Keratinocyte (primary cell): ENCODE measurements around the gene PIP4K2A. TPM values are rescaled to one million over a fixed set of nuclear protein-coding genes. Genes with fewer than 3 reads are reported as not detected.

Experiments used
- DNase-seq: peaks from one replicate; pipeline ENCODE4 v3.0.0-alpha.2; 2011; ENCODE audit warnings: low read depth, missing footprints, low spot score
- FAIRE-seq: peaks from 2 replicates; lab custom pipeline; 2011; peaks lifted over from hg19 to GRCh38; lab: Jason Lieb, UNC
- H2AFZ ChIP-seq: 2 replicates; pipeline ENCODE4 v1.6.0; 2012; ENCODE audit warnings: low read length, control low read depth, inconsistent platforms; ENCODE audit not compliant: control insufficient read depth
- H3K27ac ChIP-seq: 2 replicates; pipeline ENCODE4 v1.5.1; 2011; ENCODE audit warnings: low read length; ENCODE audit not compliant: control insufficient read depth, insufficient read depth
- H3K27me3 ChIP-seq: 3 replicates; pipeline ENCODE4 v1.6.0; 2011; ENCODE audit warnings: low read length; ENCODE audit not compliant: control insufficient read depth, insufficient read depth; ENCODE audit errors: extremely low read depth
- H3K36me3 ChIP-seq, 2 experiments: 2 replicates in 1 of 2; 3 replicates in 1 of 2; pipeline ENCODE4 v1.5.1; 2011; ENCODE audit warnings: low read length in 2 of 2, mild to moderate bottlenecking in 1 of 2; ENCODE audit not compliant: control insufficient read depth in 2 of 2, insufficient read depth in 2 of 2; ENCODE audit errors: extremely low read depth in 1 of 2
- H3K4me1 ChIP-seq: 3 replicates; pipeline ENCODE4 v1.5.1; 2011; ENCODE audit warnings: low read length; ENCODE audit not compliant: control insufficient read depth, insufficient read depth; ENCODE audit errors: extremely low read depth
- H3K4me2 ChIP-seq: 3 replicates; pipeline ENCODE4 v1.6.0; 2011; ENCODE audit warnings: low read depth, low read length; ENCODE audit not compliant: control insufficient read depth, insufficient read depth; ENCODE audit errors: extremely low read depth
- H3K4me3 ChIP-seq, 3 experiments: fragments of 200-600 bp in 1 of 3; sonication (generic) in 1 of 3; 2 replicates in 2 of 3; 3 replicates in 1 of 3; pipeline ENCODE4 v1.5.1; 2011 to 2016; ENCODE audit warnings: low read length in 3 of 3, mild to moderate bottlenecking in 3 of 3, control low read depth in 2 of 3, inconsistent platforms in 1 of 3, low read depth in 1 of 3, mixed read lengths in 1 of 3, mixed run types in 1 of 3, moderate library complexity in 1 of 3; ENCODE audit not compliant: control insufficient read depth in 2 of 3, insufficient read depth in 2 of 3; ENCODE audit errors: extremely low read depth in 1 of 3
- H3K79me2 ChIP-seq: 2 replicates; pipeline ENCODE4 v1.6.0; 2012; ENCODE audit warnings: low read length; ENCODE audit not compliant: control insufficient read depth, insufficient read depth
- H3K9ac ChIP-seq: 3 replicates; pipeline ENCODE4 v1.6.0; 2011; ENCODE audit warnings: low read length; ENCODE audit not compliant: control insufficient read depth, insufficient read depth; ENCODE audit errors: extremely low read depth
- H3K9me1 ChIP-seq: 3 replicates; pipeline ENCODE4 v1.6.0; 2011; ENCODE audit warnings: low read length; ENCODE audit not compliant: control insufficient read depth, insufficient read depth; ENCODE audit errors: extremely low read depth
- H3K9me3 ChIP-seq: 2 replicates; pipeline ENCODE4 v1.5.1; 2012; ENCODE audit warnings: low read depth, low read length; ENCODE audit not compliant: control insufficient read depth
- H4K20me1 ChIP-seq: 3 replicates; pipeline ENCODE4 v1.6.0; 2011; ENCODE audit warnings: low read length; ENCODE audit not compliant: control insufficient read depth, insufficient read depth; ENCODE audit errors: extremely low read depth
- CTCF ChIP-seq, 3 experiments: IDR thresholded peaks in 1 of 3; conservative IDR thresholded peaks in 1 of 3; optimal IDR thresholded peaks in 1 of 3; 2 replicates in 2 of 3; 3 replicates in 1 of 3; pipeline versions ENCODE3 to v1.5.1; 2011; ENCODE audit warnings: low read length in 3 of 3, mild to moderate bottlenecking in 3 of 3, moderate library complexity in 2 of 3, control low read depth in 1 of 3, inconsistent platforms in 1 of 3; ENCODE audit not compliant: insufficient read depth in 2 of 3; ENCODE audit errors: extremely low read depth in 1 of 3
- EZH2 ChIP-seq: IDR thresholded peaks from one replicate; pipeline ENCODE4 v1.6.1; 2012; ENCODE audit warnings: inconsistent platforms, mild to moderate bottlenecking, low read length, moderate library complexity
- dilution Hi-C: fragments of 300-500 bp; cut with MboI; formaldehyde crosslinking; loops from one replicate; pipeline ENCODE4 v1.7.0; 2020; ENCODE audit warnings: low sequenced_read_pairs; ENCODE audit not compliant: extremely low pct_ligation_motif_present
- polyA plus RNA-seq, 5 experiments: library from polyadenylated mRNA; depleted of rRNA in 3 of 5; stranded (reverse) in 3 of 5; stranded (forward) in 1 of 5; unstranded in 1 of 5; fragments of >200 nt; gene quantifications; 1 replicate in 1 of 5; 2 replicates in 3 of 5; 3 replicates in 1 of 5; pipeline versions ENCODE4 v1.2.1 to v1.2.3, GENCODE V29; 2011 to 2012; ENCODE audit warnings: missing spikeins in 2 of 5, low read depth in 1 of 5, low replicate concordance in 1 of 5

The PIP4K2A gene
- polyA plus RNA-seq, 1 donor (not counting 4 experiments of a cell fraction or from before 2014, with no cell fraction given): 15.5 TPM

GRCh38 chr10:22646388-22646853 lies 68.0 kb downstream of the PIP4K2A start:
- Histone ChIP-seq H4K20me1 (no peaks in the 10 kb centered on the region), H2AFZ (no peak overlapping the region), H3K4me3 (no peak overlapping the region), H3K9me1 (no peaks in the 10 kb centered on the region), H3K9ac (no peak overlapping the region), H3K79me2 (peaks cover 2% of the 10 kb centered on the region), H3K4me1 (peaks cover 18% of the 10 kb centered on the region), H3K4me2 (no peak overlapping the region), H3K36me3 (no peaks in the 10 kb centered on the region), H3K27ac (no peak overlapping the region), H3K9me3 (no peaks in the 10 kb centered on the region), H3K27me3 (no peaks in the 10 kb centered on the region)
- no peak for DNase-seq
- TF ChIP-seq CTCF (optimal IDR thresholded peaks at IDR 0.05 in 1 of 3, IDR thresholded peaks at IDR 0.05 in 1 of 3, conservative IDR thresholded peaks at IDR 0.05 in 1 of 3; ENCODE audit: extremely low read depth in 1 of 3, insufficient read depth in 2 of 3, low read length in 3 of 3): no peak
- TF ChIP-seq EZH2: no peak
- dilution Hi-C loops: no loop called here
- FAIRE-seq: no peak

GRCh38 chr10:22644222-22644621 lies 70.2 kb downstream of the PIP4K2A start:
- H3K27ac ChIP-seq: no peak overlapping the region

More at GRCh38 chr10:22644222-22644621, 70.2 kb downstream of the PIP4K2A start:
- Histone ChIP-seq H3K4me2 (no peak overlapping the region), H3K4me3 (no peak overlapping the region), H3K36me3 (no peaks in the 10 kb centered on the region), H2AFZ (no peak overlapping the region), H3K4me1 (peaks cover 13% of the 10 kb centered on the region), H3K9ac (no peak overlapping the region), H4K20me1 (no peaks in the 10 kb centered on the region), H3K27me3 (no peaks in the 10 kb centered on the region), H3K9me1 (no peaks in the 10 kb centered on the region), H3K79me2 (peaks cover 2% of the 10 kb centered on the region), H3K9me3 (no peaks in the 10 kb centered on the region)
- dilution Hi-C loops: no loop called here
- no peak for DNase-seq
- FAIRE-seq: no peak
- no peak for TF ChIP-seq EZH2
- no peak for TF ChIP-seq CTCF (optimal IDR thresholded peaks at IDR 0.05 in 1 of 3, IDR thresholded peaks at IDR 0.05 in 1 of 3, conservative IDR thresholded peaks at IDR 0.05 in 1 of 3; ENCODE audit: extremely low read depth in 1 of 3, insufficient read depth in 2 of 3, low read length in 3 of 3)
